A549 (cell line): Measurements from ENCODE around the gene VPS29. TPM values are rescaled to one million over a fixed set of nuclear protein-coding genes. Genes with fewer than 3 reads are reported as not detected.
A peak's percentile ranks its signal among the peaks of the same experiment; 100 is the strongest.

Experiments used
- ATAC-seq, 2 experiments: fragments of 200-7000 bp in 1 of 2; fragments of >200 bp in 1 of 2; cut with Nextera tagmentation in 1 of 2; cut with Tn5 transposase in 1 of 2; 3 replicates each; pipeline versions ENCODE4 v1.8.0 to v1.9.1; 2018 to 2020; ENCODE audit warnings: mild to moderate bottlenecking in 1 of 2, moderate library complexity in 1 of 2
- CTCF ChIA-PET: fragments of 300-600 bp; sonication (Branson Sonifier 250); formaldehyde crosslinking; extraction: SDS; loops from one replicate; lab custom pipeline; 2021; ENCODE audit warnings: antibody characterized with exemption, inconsistent platforms; lab: Yijun Ruan, JAX
- POLR2A ChIA-PET: fragments of 350-600 bp; formaldehyde crosslinking; extraction: SDS; loops from one replicate; lab custom pipeline; 2021; ENCODE audit warnings: antibody characterized with exemption, inconsistent platforms; lab: Yijun Ruan, JAX
- DNase-seq, 2 experiments: peaks; one replicate each; pipeline versions ENCODE4 v3.0.0 to v3.0.0-alpha.2; 2011 to 2016; ENCODE audit warnings: low read depth in 1 of 2, low spot score in 1 of 2
- FAIRE-seq: peaks from 2 replicates; lab custom pipeline; 2011; peaks lifted over from hg19 to GRCh38; lab: Jason Lieb, UNC
- H3K27ac ChIP-seq, 2 experiments: fragments of >200 bp; sonication (Bioruptor Twin); formaldehyde crosslinking; 3 replicates each; pipeline ENCODE4 v1.5.1; 2016 to 2017
- H3K4me1 ChIP-seq: fragments of >200 bp; sonication (Bioruptor Twin); formaldehyde crosslinking; 3 replicates; pipeline ENCODE4 v1.6.1; 2016
- H3K4me2 ChIP-seq: fragments of >200 bp; sonication (Bioruptor Twin); formaldehyde crosslinking; 3 replicates; pipeline ENCODE4 v1.6.1; 2016
- H3K4me3 ChIP-seq: fragments of >200 bp; sonication (Bioruptor Twin); formaldehyde crosslinking; 3 replicates; pipeline ENCODE4 v1.5.1; 2016
- H3K9me3 ChIP-seq: fragments of >200 bp; sonication (Bioruptor Twin); formaldehyde crosslinking; 3 replicates; pipeline ENCODE4 v1.6.1; 2016
- EHF ChIP-seq: fragments of 250-450 bp; sonication (Bioruptor Pico); IDR thresholded peaks from 2 replicates; pipeline ENCODE4 v1.5.0; 2020; ENCODE audit warnings: mild to moderate bottlenecking
- ESRRA ChIP-seq: fragments of 150-350 bp; IDR thresholded peaks from 2 replicates; pipeline ENCODE4 v1.6.1; 2014; ENCODE audit warnings: mild to moderate bottlenecking, low read length, borderline replicate concordance
- FOSL2 ChIP-seq, 2 experiments: fragments of 450-650 bp in 1 of 2; fragments of >200 bp in 1 of 2; sonication (Bioruptor Twin) in 1 of 2; formaldehyde crosslinking; IDR thresholded peaks; 2 replicates each; pipeline versions ENCODE4 v1.5.0 to v1.6.1; 2016 to 2020; ENCODE audit warnings: mild to moderate bottlenecking in 1 of 2, moderate library complexity in 1 of 2
- GATA3 ChIP-seq: IDR thresholded peaks from 2 replicates; pipeline ENCODE4 v1.6.1; 2012; ENCODE audit warnings: borderline replicate concordance
- JUNB ChIP-seq: fragments of >200 bp; sonication (Bioruptor Twin); formaldehyde crosslinking; IDR thresholded peaks from 2 replicates; pipeline ENCODE4 v1.6.1; 2016
- KDM1A ChIP-seq: fragments of 200-600 bp; sonication (generic); IDR thresholded peaks from 2 replicates; pipeline ENCODE4 v1.6.1; 2016; ENCODE audit warnings: low read depth, mild to moderate bottlenecking
- MYC ChIP-seq: IDR thresholded peaks from 2 replicates; pipeline ENCODE4 v1.6.1; 2012; ENCODE audit warnings: mild to moderate bottlenecking, inconsistent platforms, low read length, improper control_type of control experiment, borderline replicate concordance
- POLR2AphosphoS2 ChIP-seq: conservative IDR thresholded peaks from 2 replicates; pipeline ENCODE4 v1.6.1; 2012; ENCODE audit warnings: low read length, improper control_type of control experiment, inconsistent platforms
- SMC3 ChIP-seq: fragments of >200 bp; sonication (Bioruptor Twin); formaldehyde crosslinking; IDR thresholded peaks from 3 replicates; pipeline ENCODE4 v1.6.1; 2018; ENCODE audit warnings: inconsistent platforms
- SREBF2 ChIP-seq: fragments of 450-650 bp; IDR thresholded peaks from 2 replicates; pipeline ENCODE4 v1.6.1; 2014; ENCODE audit warnings: mild to moderate bottlenecking, moderate library complexity
- TFCP2L1 ChIP-seq: fragments of 250-450 bp; sonication (Bioruptor Pico); IDR thresholded peaks from 2 replicates; pipeline ENCODE4 v1.5.0; 2021; ENCODE audit warnings: mild to moderate bottlenecking
- WGBS: methylation state at CpG from one replicate; pipeline ENCODE4 v1.1.6; 2017; ENCODE audit errors: missing lambda C conversion rate; 5-methylcytosine and 5-hydroxymethylcytosine counted together
- polyA plus RNA-seq, 4 experiments: library from polyadenylated mRNA; depleted of rRNA in 3 of 4; stranded (reverse); fragments of >200 nt; fragmentation: RNase III in 1 of 4; extraction: RNeasy Plus Mini Kit Qiagen cat#74134 plus additional on column Dnase treatment in 1 of 4; gene quantifications; 2 replicates in 3 of 4; 3 replicates in 1 of 4; pipeline ENCODE4 v1.2.3, GENCODE V29; 2011 to 2017
- TF ChIP-seq, protein P1 (sequence below): fragments of 250-450 bp; sonication (Bioruptor Pico); IDR thresholded peaks from 2 replicates; pipeline ENCODE4 v1.5.0; 2021; ENCODE audit warnings: mild to moderate bottlenecking, moderate library complexity, borderline replicate concordance
- TF ChIP-seq, protein P2 (sequence below): IDR thresholded peaks from 2 replicates; pipeline ENCODE4 v1.6.1; 2012; ENCODE audit warnings: low read depth, borderline replicate concordance
- TF ChIP-seq, protein P3 (sequence below): fragments of 200-600 bp; sonication (generic); IDR thresholded peaks from 2 replicates; pipeline ENCODE4 v1.6.1; 2016; ENCODE audit warnings: antibody characterized with exemption, mild to moderate bottlenecking, moderate library complexity
- TF ChIP-seq, protein P4 (sequence below): fragments of 150-350 bp; IDR thresholded peaks from 2 replicates; pipeline ENCODE4 v1.6.1; 2014; ENCODE audit warnings: low read depth, mild to moderate bottlenecking, low read length
- TF ChIP-seq, protein P5 (sequence below): fragments of >200 bp; sonication (Bioruptor Twin); formaldehyde crosslinking; IDR thresholded peaks from 3 replicates; pipeline ENCODE4 v1.5.1; 2016

The VPS29 gene
- polyA plus RNA-seq, 2 of the 4 experiments (the other 2 are of a cell fraction), result 183 to 230 TPM

DNA sequence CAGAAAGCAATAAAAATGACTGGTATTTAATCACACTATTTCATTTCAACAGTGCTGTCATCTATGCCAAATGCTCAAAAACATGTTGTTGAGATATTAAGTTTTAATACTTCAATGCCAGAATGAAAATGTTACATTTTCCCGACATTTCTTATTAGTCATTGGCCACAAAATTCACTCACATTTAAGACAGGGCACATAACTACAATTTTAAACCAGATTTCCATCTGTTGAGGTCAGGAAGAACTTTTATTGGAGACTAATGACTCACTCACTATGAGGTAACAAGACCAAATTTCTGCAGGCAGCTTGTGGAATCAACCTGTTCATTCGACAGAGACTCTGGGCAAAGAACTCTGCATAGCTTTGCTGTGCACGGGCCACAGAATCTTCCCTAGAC lies 44.4 kb upstream of the VPS29 start:
- ChIA-PET CTCF (interaction anchor here (0.6 to 3.4 kb wide), 3 partner anchors 40 to 151 kb away, joined by 3 to 13 read pairs (median 3); no protein-coding TSS in a partner anchor), POLR2A (interaction anchor here (0.6 kb wide), 1 partner anchor 13 kb away, joined by 3 read pairs; no protein-coding TSS in a partner anchor)
- no peaks in the 10 kb centered on the region for H3K9me3 ChIP-seq
- DNase-seq, result peak in 1 of 2 experiments; percentile 28
- WGBS, result 29% methylated on average over 3 of the region's 3 CpGs
- peaks cover 24% of the 10 kb centered on the region for H3K4me1 ChIP-seq
- no peak overlapping the region for H3K4me3 ChIP-seq
- peak overlapping the region in 1 of 2 experiments; percentile 54; a peak in 1 of 6 replicates for H3K27ac ChIP-seq
- ATAC-seq, result peak; percentile 58 to 60; a peak in 4 of 6 replicates
- FAIRE-seq, result no peak
- H3K4me2 ChIP-seq, result peak overlapping the region; percentile 36
- TF ChIP-seq JUNB (no peak), FOSL2 (IDR thresholded peaks at IDR 0.05) (0 out of 2 replicates have a peak, but pooled peaks have one; percentile 19), FOSL2 (CRISPR knock-in tag; IDR thresholded peaks at IDR 0.05) (peak; percentile 57), GATA3 (peak; percentile 19; the same call in 1 of the 2 replicates)
- TF ChIP-seq, protein P1, sequence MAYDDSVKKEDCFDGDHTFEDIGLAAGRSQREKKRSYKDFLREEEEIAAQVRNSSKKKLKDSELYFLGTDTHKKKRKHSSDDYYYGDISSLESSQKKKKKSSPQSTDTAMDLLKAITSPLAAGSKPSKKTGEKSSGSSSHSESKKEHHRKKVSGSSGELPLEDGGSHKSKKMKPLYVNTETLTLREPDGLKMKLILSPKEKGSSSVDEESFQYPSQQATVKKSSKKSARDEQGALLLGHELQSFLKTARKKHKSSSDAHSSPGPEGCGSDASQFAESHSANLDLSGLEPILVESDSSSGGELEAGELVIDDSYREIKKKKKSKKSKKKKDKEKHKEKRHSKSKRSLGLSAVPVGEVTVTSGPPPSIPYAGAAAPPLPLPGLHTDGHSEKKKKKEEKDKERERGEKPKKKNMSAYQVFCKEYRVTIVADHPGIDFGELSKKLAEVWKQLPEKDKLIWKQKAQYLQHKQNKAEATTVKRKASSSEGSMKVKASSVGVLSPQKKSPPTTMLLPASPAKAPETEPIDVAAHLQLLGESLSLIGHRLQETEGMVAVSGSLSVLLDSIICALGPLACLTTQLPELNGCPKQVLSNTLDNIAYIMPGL, result no peak

DNA sequence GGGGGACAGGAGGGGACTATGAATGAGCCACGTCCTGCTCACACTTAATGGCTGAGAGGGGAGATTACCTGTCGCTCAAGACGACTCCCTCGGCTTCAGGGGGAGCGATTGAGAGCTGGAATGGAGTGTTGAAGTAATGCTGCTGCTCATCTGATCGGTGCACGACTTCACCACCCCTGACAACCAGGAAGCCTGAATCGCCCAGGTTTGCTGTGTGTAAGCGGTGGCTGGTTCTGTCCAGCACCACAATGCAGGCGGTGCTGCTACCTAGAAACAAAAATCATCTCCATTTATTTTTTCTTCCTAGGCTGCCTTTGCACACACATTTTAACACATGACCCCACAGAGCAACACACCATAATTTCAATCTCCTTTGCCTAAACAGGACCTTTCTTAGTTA lies 43.9 kb upstream of the VPS29 start:
- Histone ChIP-seq H3K9me3 (no peaks in the 10 kb centered on the region), H3K27ac (peak overlapping the region; percentile 54 to 59; a peak in 4 of 6 replicates), H3K4me3 (no peak overlapping the region)
- peak; percentile 63 to 64; a peak in 3 of 6 replicates for ATAC-seq
- 91% methylated on average over 10 of the region's 10 CpGs for WGBS
- DNase-seq, result no peak
- POLR2A ChIA-PET, result interaction anchor here (0.6 kb wide), 1 partner anchor 14 kb away, joined by 3 read pairs; no protein-coding TSS in a partner anchor
- CTCF ChIA-PET, result interaction anchor here (3.4 kb wide), 1 partner anchor 55 kb away, joined by 13 read pairs; no protein-coding TSS in a partner anchor
- FAIRE-seq, result no peak
- TF ChIP-seq, protein P2, sequence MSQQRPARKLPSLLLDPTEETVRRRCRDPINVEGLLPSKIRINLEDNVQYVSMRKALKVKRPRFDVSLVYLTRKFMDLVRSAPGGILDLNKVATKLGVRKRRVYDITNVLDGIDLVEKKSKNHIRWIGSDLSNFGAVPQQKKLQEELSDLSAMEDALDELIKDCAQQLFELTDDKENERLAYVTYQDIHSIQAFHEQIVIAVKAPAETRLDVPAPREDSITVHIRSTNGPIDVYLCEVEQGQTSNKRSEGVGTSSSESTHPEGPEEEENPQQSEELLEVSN, result no peak
- TF ChIP-seq SMC3 (no peak), SREBF2 (no peak), ESRRA (no peak), EHF (CRISPR knock-in tag) (no peak), FOSL2 (IDR thresholded peaks at IDR 0.05) (no peak), FOSL2 (CRISPR knock-in tag; IDR thresholded peaks at IDR 0.05) (no peak), POLR2AphosphoS2 (no peak), KDM1A (no peak), MYC (no peak), TFCP2L1 (CRISPR knock-in tag) (no peak)
- TF ChIP-seq, protein P3, sequence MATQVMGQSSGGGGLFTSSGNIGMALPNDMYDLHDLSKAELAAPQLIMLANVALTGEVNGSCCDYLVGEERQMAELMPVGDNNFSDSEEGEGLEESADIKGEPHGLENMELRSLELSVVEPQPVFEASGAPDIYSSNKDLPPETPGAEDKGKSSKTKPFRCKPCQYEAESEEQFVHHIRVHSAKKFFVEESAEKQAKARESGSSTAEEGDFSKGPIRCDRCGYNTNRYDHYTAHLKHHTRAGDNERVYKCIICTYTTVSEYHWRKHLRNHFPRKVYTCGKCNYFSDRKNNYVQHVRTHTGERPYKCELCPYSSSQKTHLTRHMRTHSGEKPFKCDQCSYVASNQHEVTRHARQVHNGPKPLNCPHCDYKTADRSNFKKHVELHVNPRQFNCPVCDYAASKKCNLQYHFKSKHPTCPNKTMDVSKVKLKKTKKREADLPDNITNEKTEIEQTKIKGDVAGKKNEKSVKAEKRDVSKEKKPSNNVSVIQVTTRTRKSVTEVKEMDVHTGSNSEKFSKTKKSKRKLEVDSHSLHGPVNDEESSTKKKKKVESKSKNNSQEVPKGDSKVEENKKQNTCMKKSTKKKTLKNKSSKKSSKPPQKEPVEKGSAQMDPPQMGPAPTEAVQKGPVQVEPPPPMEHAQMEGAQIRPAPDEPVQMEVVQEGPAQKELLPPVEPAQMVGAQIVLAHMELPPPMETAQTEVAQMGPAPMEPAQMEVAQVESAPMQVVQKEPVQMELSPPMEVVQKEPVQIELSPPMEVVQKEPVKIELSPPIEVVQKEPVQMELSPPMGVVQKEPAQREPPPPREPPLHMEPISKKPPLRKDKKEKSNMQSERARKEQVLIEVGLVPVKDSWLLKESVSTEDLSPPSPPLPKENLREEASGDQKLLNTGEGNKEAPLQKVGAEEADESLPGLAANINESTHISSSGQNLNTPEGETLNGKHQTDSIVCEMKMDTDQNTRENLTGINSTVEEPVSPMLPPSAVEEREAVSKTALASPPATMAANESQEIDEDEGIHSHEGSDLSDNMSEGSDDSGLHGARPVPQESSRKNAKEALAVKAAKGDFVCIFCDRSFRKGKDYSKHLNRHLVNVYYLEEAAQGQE, result no peak
- TF ChIP-seq, protein P4, sequence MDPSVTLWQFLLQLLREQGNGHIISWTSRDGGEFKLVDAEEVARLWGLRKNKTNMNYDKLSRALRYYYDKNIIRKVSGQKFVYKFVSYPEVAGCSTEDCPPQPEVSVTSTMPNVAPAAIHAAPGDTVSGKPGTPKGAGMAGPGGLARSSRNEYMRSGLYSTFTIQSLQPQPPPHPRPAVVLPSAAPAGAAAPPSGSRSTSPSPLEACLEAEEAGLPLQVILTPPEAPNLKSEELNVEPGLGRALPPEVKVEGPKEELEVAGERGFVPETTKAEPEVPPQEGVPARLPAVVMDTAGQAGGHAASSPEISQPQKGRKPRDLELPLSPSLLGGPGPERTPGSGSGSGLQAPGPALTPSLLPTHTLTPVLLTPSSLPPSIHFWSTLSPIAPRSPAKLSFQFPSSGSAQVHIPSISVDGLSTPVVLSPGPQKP, result no peak
- TF ChIP-seq, protein P5, sequence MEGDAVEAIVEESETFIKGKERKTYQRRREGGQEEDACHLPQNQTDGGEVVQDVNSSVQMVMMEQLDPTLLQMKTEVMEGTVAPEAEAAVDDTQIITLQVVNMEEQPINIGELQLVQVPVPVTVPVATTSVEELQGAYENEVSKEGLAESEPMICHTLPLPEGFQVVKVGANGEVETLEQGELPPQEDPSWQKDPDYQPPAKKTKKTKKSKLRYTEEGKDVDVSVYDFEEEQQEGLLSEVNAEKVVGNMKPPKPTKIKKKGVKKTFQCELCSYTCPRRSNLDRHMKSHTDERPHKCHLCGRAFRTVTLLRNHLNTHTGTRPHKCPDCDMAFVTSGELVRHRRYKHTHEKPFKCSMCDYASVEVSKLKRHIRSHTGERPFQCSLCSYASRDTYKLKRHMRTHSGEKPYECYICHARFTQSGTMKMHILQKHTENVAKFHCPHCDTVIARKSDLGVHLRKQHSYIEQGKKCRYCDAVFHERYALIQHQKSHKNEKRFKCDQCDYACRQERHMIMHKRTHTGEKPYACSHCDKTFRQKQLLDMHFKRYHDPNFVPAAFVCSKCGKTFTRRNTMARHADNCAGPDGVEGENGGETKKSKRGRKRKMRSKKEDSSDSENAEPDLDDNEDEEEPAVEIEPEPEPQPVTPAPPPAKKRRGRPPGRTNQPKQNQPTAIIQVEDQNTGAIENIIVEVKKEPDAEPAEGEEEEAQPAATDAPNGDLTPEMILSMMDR, result no peak
- TF ChIP-seq, all 56 proteins: peak for 0
- Histone ChIP-seq H3K4me2 (peak overlapping the region; percentile 36; the same call in 2 of the 3 replicates), H3K4me1 (peaks cover 24% of the 10 kb centered on the region)
